GM21360 (cell line): ENCODE results near the gene MAPRE3.

Source experiments
- ATAC-seq: cut with Tn5 transposase; IDR thresholded peaks from one replicate; pipeline ENCODE4 v1.9.1; 2021; ENCODE audit warnings: mild to moderate bottlenecking, moderate library complexity; ENCODE audit not compliant: unreplicated experiment

MAPRE3 gene

DNA sequence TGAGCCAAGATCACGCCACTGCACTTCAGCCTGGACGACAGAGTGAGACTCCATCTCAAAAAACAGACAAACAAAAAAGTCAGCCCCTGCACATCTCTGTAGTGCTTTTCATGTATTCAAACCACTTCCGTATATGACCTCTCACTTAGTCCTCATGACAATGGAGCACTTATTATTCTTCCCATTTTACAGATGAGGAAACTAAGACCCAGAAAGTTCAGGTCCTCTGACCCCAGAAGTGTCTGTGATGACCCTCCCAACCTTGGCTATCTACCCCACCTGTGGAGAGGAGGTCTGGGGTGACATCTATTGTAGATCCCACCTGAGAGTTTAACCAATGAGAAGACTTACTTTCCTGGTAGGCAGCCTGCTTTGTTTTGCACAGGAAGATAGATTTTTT is 21.6 kb upstream of the MAPRE3 start:
- no peak for ATAC-seq

DNA sequence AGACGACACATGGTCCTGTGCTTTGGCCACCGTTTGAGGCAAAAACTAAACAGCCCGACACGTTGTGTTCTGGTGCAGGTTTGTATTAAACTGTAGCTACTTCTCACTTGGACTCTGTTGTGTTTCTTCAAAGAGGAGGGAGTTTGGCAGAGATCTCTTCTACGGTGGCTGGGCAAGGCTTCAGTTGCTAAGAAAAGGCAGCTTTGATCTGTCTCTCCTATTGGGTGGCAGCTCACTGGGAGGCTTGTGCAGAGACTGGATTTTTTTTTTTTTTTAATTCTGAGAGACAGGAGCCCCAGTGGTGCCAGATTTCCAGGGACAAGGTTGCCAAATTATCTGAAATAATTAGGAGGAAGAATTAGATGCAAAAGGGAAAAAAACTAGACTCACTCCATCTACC is 20.2 kb upstream of the MAPRE3 start:
- ATAC-seq, result no peak

DNA sequence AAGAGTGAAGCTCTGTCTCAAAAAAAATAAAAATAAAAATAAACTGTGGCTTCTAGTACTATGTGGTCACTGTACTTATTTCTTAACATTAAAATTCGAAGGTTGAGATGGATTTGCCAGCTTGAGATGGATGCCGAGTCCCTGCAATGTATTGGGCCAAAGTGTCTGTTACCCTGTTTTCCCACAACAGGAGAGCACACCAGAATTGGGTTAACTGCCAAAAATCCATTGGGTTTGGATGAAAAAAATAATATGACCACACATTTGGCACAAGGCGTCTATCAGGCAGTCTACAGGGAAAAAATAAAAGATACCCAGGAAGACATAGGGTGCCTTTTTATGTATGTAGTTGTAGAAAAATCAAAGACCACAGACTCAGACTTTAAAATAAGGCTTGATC is 19.2 kb upstream of the MAPRE3 start:
- ATAC-seq, result no peak

- no peak for ATAC-seq
Measured at GRCh38 chr2:26952374-26952773, 18.1 kb upstream of the MAPRE3 start.

DNA sequence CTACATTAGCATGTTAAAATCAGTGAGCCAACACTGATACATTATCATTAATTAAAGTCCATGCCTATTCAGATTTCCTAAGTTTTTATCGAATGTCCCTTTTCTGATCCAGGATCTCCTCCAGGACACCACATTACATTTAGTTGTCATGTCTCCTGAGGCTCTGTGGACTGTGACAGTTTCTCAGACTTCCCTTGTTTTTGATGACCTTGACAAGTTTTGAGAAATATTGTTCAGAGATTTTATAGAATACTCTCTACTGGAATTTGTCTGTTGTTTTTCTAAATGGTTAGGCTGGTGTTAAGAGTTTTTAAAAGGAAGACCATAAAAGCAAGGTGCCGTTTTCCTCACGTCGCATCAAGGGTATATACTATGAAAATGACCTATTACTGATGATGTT is 16.3 kb upstream of the MAPRE3 start:
- no peak for ATAC-seq

DNA sequence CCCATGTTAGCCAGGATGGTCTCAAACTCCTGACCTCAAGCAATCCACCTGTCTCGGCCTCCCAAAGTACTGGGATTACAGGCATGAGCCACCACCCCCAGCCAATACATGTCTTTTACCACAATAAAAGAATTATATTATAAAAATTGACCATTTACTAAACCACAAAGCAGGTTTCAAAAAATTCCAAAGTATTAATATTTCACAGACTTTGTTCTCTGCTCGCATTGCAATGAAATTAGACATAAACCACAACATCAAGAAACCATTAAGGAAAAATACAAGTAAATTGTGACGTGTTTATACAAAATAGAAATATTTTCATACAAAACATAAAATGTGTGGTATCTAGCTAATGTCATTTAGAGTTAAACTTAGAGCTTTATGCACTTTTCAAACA is 13.4 kb upstream of the MAPRE3 start:
- no peak for ATAC-seq

DNA sequence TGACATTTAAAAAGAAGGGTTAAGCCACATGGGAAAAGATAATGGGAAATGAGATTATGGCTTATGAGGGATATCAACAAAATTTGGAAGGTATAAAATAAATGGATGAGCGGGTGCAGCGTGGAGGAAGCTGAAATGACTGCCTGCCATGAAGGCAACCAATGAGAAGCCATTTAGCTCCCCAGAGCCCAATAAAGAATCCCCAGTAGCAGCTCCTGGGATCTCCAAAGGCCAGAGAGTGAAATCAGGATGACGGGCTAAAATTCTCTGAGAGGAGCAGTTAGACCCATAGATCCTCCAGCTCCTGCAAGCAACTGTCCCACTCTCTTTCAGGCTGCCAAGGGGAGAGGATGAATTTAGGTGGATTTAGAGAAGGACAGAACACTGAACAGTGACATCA is 12.9 kb upstream of the MAPRE3 start:
- no peak for ATAC-seq

- no peak for ATAC-seq
Measured at GRCh38 chr2:26959331-26959730, 11.1 kb upstream of the MAPRE3 start.

- no peak for ATAC-seq
Measured at GRCh38 chr2:26964446-26965130, 5.8 kb upstream of the MAPRE3 start.

- no peak for ATAC-seq
Measured at GRCh38 chr2:26968001-26968400, 2.4 kb upstream of the MAPRE3 start.

DNA sequence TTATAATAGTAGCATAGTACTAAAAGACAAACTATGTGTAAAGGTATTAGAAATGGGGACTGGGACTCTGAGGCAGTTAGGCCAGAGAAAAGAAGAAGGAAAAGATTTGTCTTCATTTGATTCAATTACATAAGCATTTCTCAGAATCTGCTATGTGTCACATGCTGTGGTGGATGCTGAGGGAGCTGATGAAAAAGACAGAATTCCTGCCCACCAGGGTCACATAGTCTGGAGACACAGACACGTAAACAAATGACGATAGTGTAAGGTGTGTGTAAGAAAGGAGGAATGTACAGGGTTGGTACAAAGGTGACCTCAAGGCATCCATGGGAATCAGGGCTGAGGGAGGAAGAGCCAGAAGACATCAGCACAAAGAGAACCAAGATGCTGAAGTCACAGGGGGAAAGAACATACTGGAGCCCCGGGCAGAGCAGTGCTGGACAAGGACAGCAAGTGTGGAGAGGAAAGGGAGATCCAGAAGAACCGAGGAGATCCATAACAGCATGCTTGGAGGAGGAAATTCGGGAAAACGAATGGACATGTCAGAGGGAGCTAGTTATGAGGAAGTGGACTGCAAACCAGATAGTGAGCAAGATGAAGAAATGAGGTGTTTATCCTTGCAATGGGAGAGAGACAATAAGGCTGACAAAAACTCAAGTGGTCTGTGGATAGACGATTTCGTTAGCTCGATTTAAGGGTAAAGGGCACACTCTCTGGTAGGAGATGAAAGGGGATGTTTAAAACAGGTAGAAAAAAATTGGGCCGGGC is 1.2 kb upstream of the MAPRE3 start:
- ATAC-seq, result no peak

DNA sequence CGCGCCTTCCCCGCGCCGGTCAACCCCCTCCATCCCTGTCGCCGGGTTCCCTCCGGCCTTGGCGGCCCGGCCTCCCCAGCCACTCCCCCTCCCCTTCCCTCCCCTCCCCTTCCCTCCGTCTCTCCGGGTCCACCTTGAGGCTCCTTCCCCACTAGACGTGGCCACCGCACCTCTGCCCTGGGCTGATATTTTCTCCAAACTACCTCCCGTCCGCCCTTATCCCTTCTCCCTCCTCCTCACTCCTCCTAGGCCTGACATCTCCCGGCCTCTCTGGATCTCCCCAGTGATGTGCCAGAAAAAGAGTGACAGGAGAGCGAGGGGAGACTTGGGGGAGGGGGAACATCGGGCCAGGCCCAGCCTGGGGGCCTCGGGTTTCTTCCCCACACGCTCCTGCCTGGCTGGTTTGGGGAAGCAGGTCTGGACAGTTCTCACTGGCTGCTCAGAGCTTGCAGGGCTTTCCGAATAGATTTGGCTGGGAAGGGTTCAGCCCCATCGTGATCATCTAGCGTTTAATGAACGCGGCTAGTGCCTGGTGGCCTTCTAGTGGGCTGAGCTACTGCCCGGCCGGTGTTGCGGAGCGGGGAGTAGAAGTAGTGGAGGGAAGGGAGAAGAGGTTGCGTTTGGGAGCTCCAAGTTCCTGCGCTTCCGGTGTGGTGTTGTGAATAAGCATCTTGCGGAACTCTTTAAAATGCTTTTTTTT is 641 bp downstream of the MAPRE3 start:
- no peak for ATAC-seq

DNA sequence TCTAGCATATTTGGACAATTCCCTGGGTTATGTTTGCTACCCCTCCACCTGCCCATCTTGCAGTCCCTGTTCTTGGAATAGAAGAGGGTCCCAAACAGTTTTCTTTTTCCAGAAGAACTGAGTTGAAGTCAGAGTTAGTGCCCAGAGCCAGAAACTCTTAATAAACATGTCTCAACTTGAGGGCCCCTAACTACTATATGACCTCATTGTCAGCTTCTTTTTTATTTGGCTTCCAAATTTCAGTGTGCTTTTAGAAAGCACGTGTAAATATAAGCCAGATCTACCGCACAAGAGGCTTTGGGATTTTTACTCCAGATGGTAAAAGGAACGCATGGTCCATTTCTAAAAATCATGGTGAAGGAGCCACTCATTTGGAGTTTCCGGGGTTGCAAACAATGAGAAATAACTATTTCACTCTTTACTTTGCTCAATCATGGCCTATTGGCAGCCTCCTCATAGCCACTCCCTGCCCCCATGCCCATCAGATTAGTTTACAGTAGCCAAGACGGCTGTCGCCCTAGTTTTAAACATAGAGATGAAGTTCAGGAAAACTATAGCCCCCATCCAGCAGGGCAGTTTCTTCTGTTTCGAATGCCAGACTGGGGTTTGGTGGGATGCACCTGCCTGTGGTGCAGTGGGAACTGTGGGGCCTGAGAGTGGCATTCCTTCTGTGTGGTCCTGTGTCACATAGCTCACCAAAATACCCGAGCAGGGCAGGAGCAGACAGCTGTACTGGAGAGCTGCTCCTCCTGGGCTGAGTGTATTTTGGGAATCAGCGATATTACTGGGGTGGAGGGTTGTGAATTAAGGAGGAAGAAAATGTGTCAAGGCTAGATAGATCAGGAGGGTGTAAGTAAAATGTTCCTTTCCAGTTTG is 1.7 kb downstream of the MAPRE3 start:
- no peak for ATAC-seq

DNA sequence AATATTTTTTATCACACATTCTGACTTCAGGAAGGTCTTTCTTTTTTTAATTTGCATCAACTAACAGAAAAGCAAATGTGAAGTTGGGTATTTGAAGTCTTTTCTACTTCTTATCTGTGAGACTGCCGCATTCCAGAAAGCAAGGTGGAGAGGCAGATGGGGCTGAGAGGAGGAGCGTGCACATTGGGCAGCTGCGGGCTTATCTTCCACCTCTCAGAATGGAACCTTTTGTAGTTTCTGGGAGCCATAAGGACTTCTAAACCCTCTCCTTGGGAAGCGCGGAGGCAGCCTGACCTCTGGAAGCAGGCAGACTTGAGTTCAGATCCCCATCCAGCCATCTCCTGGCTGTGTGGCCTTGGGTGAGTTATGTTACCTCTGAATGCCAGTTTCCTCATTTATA is 3.9 kb downstream of the MAPRE3 start:
- no peak for ATAC-seq

DNA sequence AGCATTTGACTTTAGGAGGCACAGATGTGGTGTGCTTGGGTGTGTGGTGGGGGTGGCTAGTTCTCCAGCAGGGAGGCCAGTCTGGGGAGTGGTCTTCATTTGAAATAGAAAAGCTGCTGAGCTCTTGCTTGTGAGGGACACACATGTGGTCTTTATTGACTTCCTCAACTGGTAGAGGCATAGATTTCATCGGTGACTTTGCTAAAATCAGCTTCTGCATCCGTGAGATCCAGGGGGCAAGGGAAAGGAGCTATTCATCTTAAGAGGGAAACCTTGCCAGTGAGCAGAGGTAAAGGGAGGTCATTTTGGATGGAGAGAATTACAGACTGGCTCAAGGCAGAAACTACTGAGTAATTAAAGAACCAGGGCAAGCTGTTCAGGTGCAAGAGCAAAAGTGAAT is 4.7 kb downstream of the MAPRE3 start:
- ATAC-seq, result no peak

GRCh38 chr2:26975656-26976055 is 5.2 kb downstream of the MAPRE3 start:
- no peak for ATAC-seq

- ATAC-seq, result no peak
Measured at GRCh38 chr2:26976237-26976636, 5.8 kb downstream of the MAPRE3 start.

DNA sequence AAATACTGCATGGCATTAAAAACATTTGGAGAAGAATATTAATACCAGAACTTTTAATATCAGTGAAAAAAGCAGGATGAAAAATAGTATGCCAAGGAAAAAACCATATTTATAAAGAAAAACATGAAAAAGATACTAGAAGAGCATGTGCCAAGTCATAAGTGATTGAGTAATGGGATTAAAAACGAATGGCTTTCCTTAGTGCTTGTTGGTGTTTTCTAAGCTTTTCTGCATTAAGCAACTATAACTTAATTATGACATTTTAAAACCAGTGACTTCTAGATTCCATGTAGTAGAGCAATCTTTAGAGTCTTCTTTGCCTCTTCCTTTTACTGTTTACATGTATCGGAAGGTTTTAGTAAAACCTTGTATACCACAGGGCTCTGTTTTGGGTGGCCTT is 6.6 kb downstream of the MAPRE3 start:
- ATAC-seq, result no peak

GRCh38 chr2:26978061-26978596 is 7.7 kb downstream of the MAPRE3 start:
- ATAC-seq, result no peak

- ATAC-seq, result no peak
Measured at GRCh38 chr2:26979741-26980140, 9.3 kb downstream of the MAPRE3 start.

GRCh38 chr2:26980971-26981370 is 10.5 kb downstream of the MAPRE3 start:
- no peak for ATAC-seq
